ENCODE results near the gene TIGD1.

DNA sequence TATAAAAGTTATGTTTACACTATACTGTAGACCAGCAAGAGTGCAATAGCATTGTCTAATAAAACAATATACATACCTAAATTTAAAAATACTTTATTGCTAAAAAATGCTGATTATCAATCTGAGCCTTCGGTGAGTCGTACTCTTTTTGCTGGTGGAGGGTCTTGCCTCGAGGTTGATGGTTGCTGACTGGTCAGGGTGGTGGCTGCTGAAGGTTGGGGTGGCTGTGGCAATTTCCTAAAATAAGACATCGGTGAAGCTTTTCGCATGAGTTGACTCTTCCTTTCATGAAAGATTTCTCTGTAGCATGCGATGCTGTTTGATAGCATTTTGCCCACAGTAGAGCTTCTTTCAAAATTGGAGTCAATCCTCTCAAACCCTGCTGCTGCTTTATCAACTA, 2.4 kb downstream of the TIGD1 start:
- TF ChIP-seq, protein P1, sequence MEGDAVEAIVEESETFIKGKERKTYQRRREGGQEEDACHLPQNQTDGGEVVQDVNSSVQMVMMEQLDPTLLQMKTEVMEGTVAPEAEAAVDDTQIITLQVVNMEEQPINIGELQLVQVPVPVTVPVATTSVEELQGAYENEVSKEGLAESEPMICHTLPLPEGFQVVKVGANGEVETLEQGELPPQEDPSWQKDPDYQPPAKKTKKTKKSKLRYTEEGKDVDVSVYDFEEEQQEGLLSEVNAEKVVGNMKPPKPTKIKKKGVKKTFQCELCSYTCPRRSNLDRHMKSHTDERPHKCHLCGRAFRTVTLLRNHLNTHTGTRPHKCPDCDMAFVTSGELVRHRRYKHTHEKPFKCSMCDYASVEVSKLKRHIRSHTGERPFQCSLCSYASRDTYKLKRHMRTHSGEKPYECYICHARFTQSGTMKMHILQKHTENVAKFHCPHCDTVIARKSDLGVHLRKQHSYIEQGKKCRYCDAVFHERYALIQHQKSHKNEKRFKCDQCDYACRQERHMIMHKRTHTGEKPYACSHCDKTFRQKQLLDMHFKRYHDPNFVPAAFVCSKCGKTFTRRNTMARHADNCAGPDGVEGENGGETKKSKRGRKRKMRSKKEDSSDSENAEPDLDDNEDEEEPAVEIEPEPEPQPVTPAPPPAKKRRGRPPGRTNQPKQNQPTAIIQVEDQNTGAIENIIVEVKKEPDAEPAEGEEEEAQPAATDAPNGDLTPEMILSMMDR (IDR thresholded peaks at IDR 0.05) = no peak
- no peak for TF ChIP-seq POLR2A (IDR thresholded peaks at IDR 0.05)
